ENCODE results near the gene SYT5.

SYT5 gene

DNA sequence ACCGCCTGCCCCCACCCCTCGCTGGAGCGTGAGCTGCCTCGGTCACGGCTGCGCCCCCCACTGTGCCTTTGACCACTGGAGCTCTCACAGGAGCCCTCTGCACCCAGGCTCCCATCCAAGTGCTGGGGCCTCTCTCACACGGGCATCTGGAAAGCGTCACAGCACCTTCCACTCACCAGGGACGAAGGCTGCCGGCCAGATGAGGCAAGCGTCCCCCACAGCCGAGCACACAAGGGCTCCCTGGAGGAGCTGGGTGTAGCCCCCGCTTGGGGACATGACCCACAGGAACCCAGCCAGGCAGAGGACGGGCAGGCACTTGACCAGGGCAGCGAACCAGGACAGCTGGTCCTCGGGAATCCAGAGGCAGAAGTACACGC is 47.9 kb upstream of the SYT5 start:
- no peaks in the 10 kb centered on the region for H4K20me1 ChIP-seq (ENCODE audit: insufficient read depth)
- H3K4me1 ChIP-seq (ENCODE audit: low read depth, poor library complexity, severe bottlenecking): no peaks in the 10 kb centered on the region
- H3K4me2 ChIP-seq: no peak overlapping the region
- no peak overlapping the region for H3K4me3 ChIP-seq (IDR thresholded peaks at IDR 0.05; ENCODE audit: insufficient read depth, low read depth, low read length)
- TF ChIP-seq CTCF (conservative IDR thresholded peaks at IDR 0.05; ENCODE audit: low read depth, low read length): no peak
- no peaks in the 10 kb centered on the region for H3K79me2 ChIP-seq (ENCODE audit: insufficient read depth, low read depth)
- H3K9ac ChIP-seq: no peak overlapping the region
- no peaks in the 10 kb centered on the region for H3K36me3 ChIP-seq (ENCODE audit: insufficient read depth)
- no peak overlapping the region for H3K27ac ChIP-seq
- H2AFZ ChIP-seq (ENCODE audit: low read depth): no peak overlapping the region
- H3K27me3 ChIP-seq (ENCODE audit: insufficient read depth, low read depth): no peaks in the 10 kb centered on the region

- no peak for TF ChIP-seq CTCF (conservative IDR thresholded peaks at IDR 0.05; ENCODE audit: low read depth, low read length)
- Histone ChIP-seq H3K9ac (no peak overlapping the region), H3K4me3 (IDR thresholded peaks at IDR 0.05; ENCODE audit: insufficient read depth, low read depth, low read length) (no peak overlapping the region), H4K20me1 (ENCODE audit: insufficient read depth) (no peaks in the 10 kb centered on the region), H3K27ac (no peak overlapping the region), H3K36me3 (ENCODE audit: insufficient read depth) (no peaks in the 10 kb centered on the region), H3K4me1 (ENCODE audit: low read depth, poor library complexity, severe bottlenecking) (no peaks in the 10 kb centered on the region), H3K4me2 (no peak overlapping the region), H3K27me3 (ENCODE audit: insufficient read depth, low read depth) (no peaks in the 10 kb centered on the region), H3K79me2 (ENCODE audit: insufficient read depth, low read depth) (no peaks in the 10 kb centered on the region), H2AFZ (ENCODE audit: low read depth) (no peak overlapping the region)
Observed at GRCh38 chr19:55227241-55228014, 47.3 kb upstream of the SYT5 start.

- H3K9ac ChIP-seq: no peak overlapping the region
- no peak overlapping the region for H3K4me3 ChIP-seq (IDR thresholded peaks at IDR 0.05; ENCODE audit: insufficient read depth, low read depth, low read length)
- H3K36me3 ChIP-seq (ENCODE audit: insufficient read depth): no peaks in the 10 kb centered on the region
- H2AFZ ChIP-seq (ENCODE audit: low read depth): no peak overlapping the region
- H3K27me3 ChIP-seq (ENCODE audit: insufficient read depth, low read depth): no peaks in the 10 kb centered on the region
- no peaks in the 10 kb centered on the region for H3K4me1 ChIP-seq (ENCODE audit: low read depth, poor library complexity, severe bottlenecking)
- TF ChIP-seq CTCF (conservative IDR thresholded peaks at IDR 0.05; ENCODE audit: low read depth, low read length): no peak
- H3K4me2 ChIP-seq: no peak overlapping the region
- H3K79me2 ChIP-seq (ENCODE audit: insufficient read depth, low read depth): no peaks in the 10 kb centered on the region
- H4K20me1 ChIP-seq (ENCODE audit: insufficient read depth): no peaks in the 10 kb centered on the region
- H3K27ac ChIP-seq: no peak overlapping the region
Observed at GRCh38 chr19:55226788-55227187, 46.7 kb upstream of the SYT5 start.

DNA sequence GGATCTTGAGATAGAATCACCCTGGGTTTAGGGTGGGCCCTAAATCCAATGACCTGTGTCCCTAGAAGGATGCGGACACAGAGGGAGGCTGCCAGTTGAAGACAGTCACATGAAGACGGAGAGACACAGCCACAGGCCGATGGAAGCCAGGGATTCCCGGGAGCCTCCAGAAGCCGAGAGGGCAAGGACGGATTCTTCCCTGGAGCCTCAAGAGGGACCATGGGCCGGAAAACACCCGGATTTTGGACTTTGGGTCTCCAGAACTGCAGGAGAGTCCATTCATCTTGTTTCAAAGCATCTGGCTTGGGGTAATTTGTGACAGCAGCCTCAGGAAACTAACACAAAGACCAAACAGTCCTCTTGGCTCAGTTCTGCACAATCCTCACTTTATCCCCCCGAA is 46.2 kb upstream of the SYT5 start:
- no peaks in the 10 kb centered on the region for H4K20me1 ChIP-seq (ENCODE audit: insufficient read depth)
- H3K4me2 ChIP-seq: no peak overlapping the region
- no peak overlapping the region for H2AFZ ChIP-seq (ENCODE audit: low read depth)
- H3K9ac ChIP-seq: no peak overlapping the region
- H3K27me3 ChIP-seq (ENCODE audit: insufficient read depth, low read depth): no peaks in the 10 kb centered on the region
- no peaks in the 10 kb centered on the region for H3K36me3 ChIP-seq (ENCODE audit: insufficient read depth)
- H3K4me1 ChIP-seq (ENCODE audit: low read depth, poor library complexity, severe bottlenecking): no peaks in the 10 kb centered on the region
- TF ChIP-seq CTCF (conservative IDR thresholded peaks at IDR 0.05; ENCODE audit: low read depth, low read length): no peak
- H3K79me2 ChIP-seq (ENCODE audit: insufficient read depth, low read depth): no peaks in the 10 kb centered on the region
- no peak overlapping the region for H3K27ac ChIP-seq
- no peak overlapping the region for H3K4me3 ChIP-seq (IDR thresholded peaks at IDR 0.05; ENCODE audit: insufficient read depth, low read depth, low read length)

All from KMS-11 (cell line).